Adrenal gland (tissue), 5 donors: ENCODE data around the gene NBPF1.
"Not testable (repeated sequence)": the region's sequence is repeated elsewhere in the genome, so short reads cannot be mapped to it uniquely, and the experiment has no call there.

ENCODE experiments used
- CTCF ChIP-seq, 6 experiments: fragments of 450-650 bp in 4 of 6; fragments of 200-600 bp in 2 of 6; sonication (generic) in 1 of 6; IDR thresholded peaks; 1 replicate in 5 of 6; 2 replicates in 1 of 6; pipeline versions ENCODE4 v1.5.1 to v1.8.0; 2016 to 2021; ENCODE audit warnings: antibody characterized with exemption in 6 of 6, mild to moderate bottlenecking in 2 of 6, moderate library complexity in 1 of 6
- POLR2A ChIP-seq, 2 donors: fragments of 450-650 bp; IDR thresholded peaks; one replicate each; pipeline ENCODE4 v1.6.1; 2017; ENCODE audit warnings: antibody characterized with exemption in 2 of 2, mild to moderate bottlenecking in 2 of 2, moderate library complexity in 1 of 2
- donor health status: DM: no; HTN: no; CAD: no.

GRCh38 chr1:16635959-16636358 is 22.6 kb upstream of the NBPF1 start:
- TF ChIP-seq CTCF, POLR2A (IDR thresholded peaks at IDR 0.05): not testable (repeated sequence)
